Fibroblast of skin of right biceps (primary cell): ENCODE measurements around the gene POM121.
"Not testable (repeated sequence)": the region's sequence is repeated elsewhere in the genome, so short reads cannot be mapped to it uniquely, and the experiment has no call there.

Source experiments
- DNase-seq: peaks from one replicate; pipeline ENCODE4 v3.0.0-alpha.2; 2013

Gene POM121

GRCh38 chr7:72924733-72925545 is at the start of gene POM121:
TSS of gene POM121 (plus strand) at chr7:72925095. CDS start at chr7:72925122, 27 bp downstream.
- peak; percentile 88 for DNase-seq

GRCh38 chr7:72879079-72879736 is 45.7 kb upstream of the POM121 start:
- DNase-seq = peak; percentile 86

- peak; percentile 53 for DNase-seq
Measured at GRCh38 chr7:72879737-72880215, 45.1 kb upstream of the POM121 start.

- not testable (repeated sequence) for DNase-seq
Measured at GRCh38 chr7:72891750-72892149, 33.1 kb upstream of the POM121 start.

GRCh38 chr7:72904740-72905139 is 20.2 kb upstream of the POM121 start:
- DNase-seq = not testable (repeated sequence)

- not testable (repeated sequence) for DNase-seq
Measured at GRCh38 chr7:72908422-72908821, 16.5 kb upstream of the POM121 start.

- not testable (repeated sequence) for DNase-seq
Measured at GRCh38 chr7:72911395-72911794, 13.5 kb upstream of the POM121 start.

GRCh38 chr7:72913750-72914149 is 11.1 kb upstream of the POM121 start:
- DNase-seq = not testable (repeated sequence)

GRCh38 chr7:72914756-72915525 is 10.0 kb upstream of the POM121 start:
- peak; percentile 55 for DNase-seq

- DNase-seq = no peak
Measured at GRCh38 chr7:72919256-72919775, 5.6 kb upstream of the POM121 start.

- peak; percentile 22 for DNase-seq
Measured at GRCh38 chr7:72924386-72924732, 536 bp upstream of the POM121 start.

- peak; percentile 17 for DNase-seq
Measured at GRCh38 chr7:72925546-72926120, 738 bp downstream of the POM121 start.

GRCh38 chr7:72927791-72928190 is 2.9 kb downstream of the POM121 start:
- DNase-seq = not testable (repeated sequence)

- DNase-seq = not testable (repeated sequence)
Measured at GRCh38 chr7:72928216-72928615, 3.3 kb downstream of the POM121 start.

GRCh38 chr7:72942022-72942705 is 17.3 kb downstream of the POM121 start:
- DNase-seq = not testable (repeated sequence)

GRCh38 chr7:72942956-72943355 is 18.1 kb downstream of the POM121 start:
- DNase-seq = not testable (repeated sequence)

- not testable (repeated sequence) for DNase-seq
Measured at GRCh38 chr7:72944937-72945336, 20.0 kb downstream of the POM121 start.

GRCh38 chr7:72945597-72945996 is 20.7 kb downstream of the POM121 start:
- DNase-seq = not testable (repeated sequence)

GRCh38 chr7:72946130-72946745 is 21.3 kb downstream of the POM121 start:
- not testable (repeated sequence) for DNase-seq

GRCh38 chr7:72948714-72949113 is 23.8 kb downstream of the POM121 start:
- not testable (repeated sequence) for DNase-seq

GRCh38 chr7:72949276-72949675 is 24.4 kb downstream of the POM121 start:
- DNase-seq = not testable (repeated sequence)
